ENCODE results near the gene FLYWCH2.
A peak's percentile ranks its signal among the peaks of the same experiment; 100 is the strongest.

The FLYWCH2 gene

DNA sequence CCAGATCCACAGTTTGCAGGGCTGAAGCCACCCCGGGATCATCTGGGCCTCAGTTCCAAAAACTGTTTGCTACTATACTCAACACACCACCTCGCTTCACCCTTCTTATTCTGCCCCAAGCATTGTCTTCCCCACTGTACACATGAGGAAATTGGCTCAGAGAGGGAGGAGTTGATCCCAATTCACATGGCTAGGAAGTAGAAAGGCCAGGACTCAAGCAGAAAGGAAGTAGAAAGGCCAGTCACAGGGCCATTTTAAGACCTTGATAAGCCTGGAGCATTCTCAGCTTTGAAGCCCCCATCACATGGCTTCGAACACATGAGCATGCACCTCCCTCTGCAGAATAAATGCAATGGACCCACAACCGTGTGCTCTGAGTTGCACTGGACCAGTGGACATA, 17.4 kb upstream of the FLYWCH2 start:
- Mint-ChIP-seq H3K27ac (no peak overlapping the region), H3K4me3 (no peak overlapping the region), H3K27me3 (peaks cover 21% of the 10 kb centered on the region), H3K36me3 (no peaks in the 10 kb centered on the region), H3K4me1 (peaks cover 6% of the 10 kb centered on the region), H3K9me3 (no peaks in the 10 kb centered on the region)
- ATAC-seq, result no peak

DNA sequence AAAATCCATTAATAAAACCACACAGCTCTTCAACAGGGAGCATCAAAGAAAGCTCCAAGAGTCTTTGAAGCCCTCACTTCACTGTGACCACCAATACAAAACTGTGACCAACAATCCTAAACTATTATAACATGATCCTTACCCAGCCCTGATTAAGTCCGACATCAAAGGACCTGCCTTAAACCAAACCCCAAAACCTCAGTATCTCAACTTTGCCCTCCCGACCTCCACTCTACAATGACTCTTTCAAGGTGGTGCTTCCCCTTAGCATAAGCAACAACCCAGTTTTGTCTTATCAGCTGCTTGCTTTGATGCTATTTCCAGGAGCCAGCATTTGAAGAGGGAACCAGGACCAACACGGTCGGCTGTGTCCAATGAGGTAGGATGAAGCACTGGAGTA, 16.6 kb upstream of the FLYWCH2 start:
- Mint-ChIP-seq H3K27ac (no peak overlapping the region), H3K4me3 (no peak overlapping the region), H3K4me1 (peaks cover 6% of the 10 kb centered on the region), H3K27me3 (peaks cover 21% of the 10 kb centered on the region), H3K9me3 (no peaks in the 10 kb centered on the region), H3K36me3 (no peaks in the 10 kb centered on the region)
- ATAC-seq, result no peak

DNA sequence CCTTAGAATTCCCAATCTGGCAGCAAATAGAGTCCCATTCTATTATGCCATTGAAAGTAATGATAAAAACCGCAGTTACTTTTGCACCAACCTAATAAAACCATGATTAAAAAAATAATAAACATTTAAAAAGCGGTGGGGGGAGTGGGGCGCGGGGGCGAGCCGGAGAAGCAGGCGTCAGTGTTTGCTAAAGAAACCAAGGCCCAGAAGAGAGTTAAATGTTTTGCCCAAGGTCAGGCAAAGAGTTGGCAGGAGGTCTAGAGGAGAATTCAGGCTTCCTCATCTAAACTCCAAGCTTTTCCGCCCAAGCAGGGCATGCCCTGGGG, 15.4 kb upstream of the FLYWCH2 start:
- Mint-ChIP-seq H3K27me3 (peaks cover 21% of the 10 kb centered on the region), H3K27ac (peak overlapping the region; percentile 98), H3K36me3 (no peaks in the 10 kb centered on the region), H3K4me1 (peaks cover 6% of the 10 kb centered on the region), H3K9me3 (no peaks in the 10 kb centered on the region), H3K4me3 (peak overlapping the region; percentile 99)
- ATAC-seq, result no peak

GRCh38 chr16:2867987-2868789, 14.8 kb upstream of the FLYWCH2 start:
- H3K27me3 Mint-ChIP-seq, result peaks cover 21% of the 10 kb centered on the region
- H3K4me3 Mint-ChIP-seq, result peak overlapping the region; percentile 99
- no peaks in the 10 kb centered on the region for H3K9me3 Mint-ChIP-seq
- H3K36me3 Mint-ChIP-seq, result no peaks in the 10 kb centered on the region
- peak; percentile 96 for ATAC-seq
- peaks cover 6% of the 10 kb centered on the region for H3K4me1 Mint-ChIP-seq
- peak overlapping the region; percentile 98 for H3K27ac Mint-ChIP-seq

- Mint-ChIP-seq H3K9me3 (no peaks in the 10 kb centered on the region), H3K27me3 (peaks cover 21% of the 10 kb centered on the region), H3K4me3 (no peak overlapping the region), H3K4me1 (peaks cover 11% of the 10 kb centered on the region), H3K27ac (no peak overlapping the region), H3K36me3 (no peaks in the 10 kb centered on the region)
- ATAC-seq, result no peak
Observed at GRCh38 chr16:2871926-2872325, 11.1 kb upstream of the FLYWCH2 start.

- no peaks in the 10 kb centered on the region for H3K36me3 Mint-ChIP-seq
- peaks cover 21% of the 10 kb centered on the region for H3K27me3 Mint-ChIP-seq
- H3K9me3 Mint-ChIP-seq, result no peaks in the 10 kb centered on the region
- no peak for ATAC-seq
- H3K27ac Mint-ChIP-seq, result no peak overlapping the region
- H3K4me3 Mint-ChIP-seq, result no peak overlapping the region
- H3K4me1 Mint-ChIP-seq, result peaks cover 5% of the 10 kb centered on the region
Observed at GRCh38 chr16:2874032-2874911, 8.7 kb upstream of the FLYWCH2 start.

GRCh38 chr16:2874912-2875362, 8.1 kb upstream of the FLYWCH2 start:
- peak; percentile 99 for ATAC-seq
- Mint-ChIP-seq H3K9me3 (no peaks in the 10 kb centered on the region), H3K27ac (no peak overlapping the region), H3K4me1 (peaks cover 5% of the 10 kb centered on the region), H3K27me3 (peaks cover 16% of the 10 kb centered on the region), H3K36me3 (peaks cover 4% of the 10 kb centered on the region), H3K4me3 (no peak overlapping the region)

- Mint-ChIP-seq H3K4me1 (peaks cover 11% of the 10 kb centered on the region), H3K27ac (no peak overlapping the region), H3K36me3 (peaks cover 4% of the 10 kb centered on the region), H3K9me3 (no peaks in the 10 kb centered on the region), H3K27me3 (no peaks in the 10 kb centered on the region), H3K4me3 (no peak overlapping the region)
- ATAC-seq, result no peak
Observed at GRCh38 chr16:2879854-2880508, 3.0 kb upstream of the FLYWCH2 start.

DNA sequence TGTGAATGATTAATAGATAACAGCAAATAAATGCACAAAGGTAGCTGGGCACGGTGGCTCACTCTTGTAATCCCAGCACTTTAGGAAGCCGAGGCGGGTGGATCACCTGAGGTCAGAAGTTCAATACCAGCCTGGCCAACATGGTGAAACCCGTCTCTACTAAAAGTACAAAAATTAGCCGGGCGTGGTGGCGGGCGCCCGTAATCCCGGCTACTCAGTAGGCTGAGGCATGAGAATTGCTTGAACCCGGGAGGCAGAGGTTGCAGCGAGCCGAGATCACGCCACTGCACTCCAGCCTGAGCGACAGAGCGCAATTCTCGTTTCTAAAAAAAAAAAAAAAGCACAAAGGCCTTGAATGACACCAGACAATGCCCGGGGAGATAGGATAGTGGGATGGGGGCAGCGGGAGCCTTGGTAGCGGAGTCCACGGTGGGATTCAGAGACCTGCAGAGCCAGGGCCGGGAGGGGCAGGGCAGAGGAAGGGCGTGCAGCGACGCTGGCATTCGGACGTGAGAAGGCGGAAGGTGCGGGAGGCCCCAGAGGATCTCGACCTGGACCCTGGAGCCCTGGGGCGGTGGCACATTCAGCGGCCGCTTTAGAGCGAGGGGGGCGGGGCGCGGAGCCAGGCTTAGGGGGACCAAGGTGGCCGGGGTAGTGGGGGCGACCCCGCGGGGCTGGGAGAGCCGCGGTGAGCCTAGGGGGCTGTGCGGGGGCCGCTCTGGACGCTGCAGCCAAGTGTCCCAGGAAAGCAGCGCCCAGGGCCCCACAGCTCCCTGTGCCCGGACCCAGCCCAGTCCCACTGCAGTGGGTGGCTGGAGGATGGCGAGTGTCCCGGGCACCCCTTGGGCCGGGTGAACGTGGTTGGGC, 999 bp upstream of the FLYWCH2 start:
- Mint-ChIP-seq H3K27ac (peak overlapping the region; percentile 86), H3K4me3 (peak overlapping the region; percentile 85), H3K27me3 (no peaks in the 10 kb centered on the region), H3K9me3 (no peaks in the 10 kb centered on the region), H3K4me1 (peaks cover 10% of the 10 kb centered on the region), H3K36me3 (peaks cover 4% of the 10 kb centered on the region)
- peak; percentile 38 for ATAC-seq

DNA sequence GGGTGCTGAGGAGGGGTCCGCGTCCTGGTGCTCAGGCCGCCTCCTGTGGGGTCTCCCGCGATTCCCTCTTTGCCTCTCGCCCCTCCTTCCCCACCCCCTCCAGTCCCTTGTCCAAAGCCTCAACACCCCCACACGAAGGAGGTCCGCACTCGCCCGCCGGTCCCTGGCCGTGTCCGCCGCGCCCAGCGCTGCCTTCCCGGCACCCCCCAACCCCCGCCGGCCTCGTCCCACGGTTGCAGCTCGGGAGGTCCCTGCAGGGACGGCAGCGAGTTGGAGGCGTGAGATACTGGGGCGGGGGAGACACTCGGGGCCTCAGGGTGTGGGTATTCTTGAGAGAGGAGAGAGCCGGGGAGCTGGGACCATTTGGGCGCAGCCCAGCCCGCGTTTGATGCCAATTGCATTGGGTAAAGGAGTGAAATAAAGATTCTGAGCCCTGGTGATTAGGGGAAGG, 468 bp downstream of the FLYWCH2 start:
- peak overlapping the region; percentile 85 for H3K4me3 Mint-ChIP-seq
- H3K27me3 Mint-ChIP-seq, result no peaks in the 10 kb centered on the region
- peaks cover 10% of the 10 kb centered on the region for H3K4me1 Mint-ChIP-seq
- ATAC-seq, result no peak
- peaks cover 4% of the 10 kb centered on the region for H3K36me3 Mint-ChIP-seq
- peak overlapping the region; percentile 86 for H3K27ac Mint-ChIP-seq
- H3K9me3 Mint-ChIP-seq, result no peaks in the 10 kb centered on the region

DNA sequence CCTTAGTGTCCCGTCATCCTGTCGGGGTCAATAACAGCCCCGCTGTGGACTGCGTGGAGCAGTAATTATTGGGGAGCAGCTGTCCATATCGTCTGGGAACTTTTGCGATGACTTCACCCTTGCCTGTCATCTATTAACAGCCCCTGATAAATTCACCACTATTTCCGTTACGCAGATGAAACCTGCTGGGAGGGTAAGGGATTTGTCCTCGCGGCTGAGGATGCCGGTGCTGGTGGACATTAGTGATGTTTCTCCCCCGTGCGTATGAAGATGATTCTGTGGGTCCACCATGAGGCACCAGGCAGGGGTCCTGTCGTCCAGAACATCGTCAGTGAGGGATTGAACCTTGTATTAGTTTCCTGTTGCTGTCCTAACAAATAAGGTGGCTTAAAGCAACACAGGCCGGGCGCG, 1.0 kb downstream of the FLYWCH2 start:
- peak overlapping the region; percentile 86 for H3K27ac Mint-ChIP-seq

DNA sequence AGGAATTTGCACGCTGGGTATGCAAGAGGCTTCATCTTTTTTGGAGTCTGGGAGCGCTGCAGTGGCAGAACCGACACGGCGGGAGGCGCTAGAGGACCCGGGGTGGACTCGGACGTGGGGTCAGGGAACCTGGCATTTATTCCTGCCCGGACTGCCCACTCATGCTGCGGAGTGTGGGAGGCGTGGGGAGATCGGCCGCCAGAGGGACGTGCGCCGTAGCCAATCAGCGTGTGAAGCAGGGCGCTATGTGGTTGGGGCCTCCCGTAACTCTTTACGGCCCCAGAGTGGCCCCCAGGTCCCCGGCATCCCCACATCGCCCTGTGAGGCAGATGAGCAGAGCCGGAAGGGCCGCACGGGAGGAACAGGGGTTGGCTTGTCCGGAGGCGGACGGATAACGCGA, 11.2 kb downstream of the FLYWCH2 start:
- no peak overlapping the region for H3K27ac Mint-ChIP-seq
- no peak for ATAC-seq
- no peaks in the 10 kb centered on the region for H3K36me3 Mint-ChIP-seq
- H3K4me1 Mint-ChIP-seq, result peaks cover 25% of the 10 kb centered on the region
- H3K27me3 Mint-ChIP-seq, result no peaks in the 10 kb centered on the region
- H3K9me3 Mint-ChIP-seq, result no peaks in the 10 kb centered on the region
- H3K4me3 Mint-ChIP-seq, result no peak overlapping the region

More for the DNA sequence above, 1.0 kb downstream of the FLYWCH2 start:
- peak overlapping the region; percentile 85 for H3K4me3 Mint-ChIP-seq
- no peaks in the 10 kb centered on the region for H3K9me3 Mint-ChIP-seq
- H3K27me3 Mint-ChIP-seq, result no peaks in the 10 kb centered on the region
- no peak for ATAC-seq
- peaks cover 10% of the 10 kb centered on the region for H3K4me1 Mint-ChIP-seq
- H3K36me3 Mint-ChIP-seq, result peaks cover 4% of the 10 kb centered on the region

- Mint-ChIP-seq H3K27me3 (no peaks in the 10 kb centered on the region), H3K9me3 (no peaks in the 10 kb centered on the region), H3K4me1 (peaks cover 25% of the 10 kb centered on the region), H3K4me3 (no peak overlapping the region), H3K36me3 (no peaks in the 10 kb centered on the region), H3K27ac (peak overlapping the region; percentile 73)
- no peak for ATAC-seq
Observed at GRCh38 chr16:2895813-2896212, 12.8 kb downstream of the FLYWCH2 start.

GRCh38 chr16:2896480-2897010, 13.5 kb downstream of the FLYWCH2 start:
- ATAC-seq, result peak; percentile 4
- no peaks in the 10 kb centered on the region for H3K36me3 Mint-ChIP-seq
- peak overlapping the region; percentile 30 for H3K4me3 Mint-ChIP-seq
- H3K27me3 Mint-ChIP-seq, result no peaks in the 10 kb centered on the region
- no peaks in the 10 kb centered on the region for H3K9me3 Mint-ChIP-seq
- peaks cover 25% of the 10 kb centered on the region for H3K4me1 Mint-ChIP-seq
- H3K27ac Mint-ChIP-seq, result peak overlapping the region; percentile 73

Measured in stimulated activated memory B cell treated with anti-CD40 and anti-IgM and Interleukin-4, amounts not matched to agents 10 μg/mL and 1 μg/mL and 100 μg/mL, for 72 hours (primary cell).